ENCODE results near the gene TGIF2.

The TGIF2 gene

GRCh38 chr20:36573103-36573797, at the start of gene TGIF2:
Gene TGIF2 (plus strand): TSS chr20:36573597. CDS start chr20:36578775, 5,178 bp downstream.
- Histone ChIP-seq H3K4me3 (ENCODE audit: low read length) (peak within 1 kb of the TSS; percentile 87), H3F3A (ENCODE audit: control insufficient read depth, insufficient read depth) (peaks cover 16% of the 10 kb centered on the region), H3K27me3 (ENCODE audit: control insufficient read depth, low read length) (no peaks in the 10 kb centered on the region), H3K79me2 (ENCODE audit: control insufficient read depth, low read length) (peaks cover 54% of the 10 kb centered on the region), H3K4me2 (ENCODE audit: low read length) (peak within 1 kb of the TSS; percentile 100), H3K9me2 (replicated peaks; ENCODE audit: control insufficient read depth, low read length) (no peaks in the 10 kb centered on the region), H4K20me1 (ENCODE audit: control insufficient read depth, insufficient read depth, low read depth, low read length) (peaks cover 17% of the 10 kb centered on the region), H3K4me1 (ENCODE audit: control insufficient read depth, low read length) (peaks cover 27% of the 10 kb centered on the region), H3K9me3 (ENCODE audit: control insufficient read depth, insufficient read depth, low read length) (no peaks in the 10 kb centered on the region), H3K27ac (ENCODE audit: low read depth, low read length) (peak within 1 kb of the TSS; percentile 77), H3K36me3 (ENCODE audit: control insufficient read depth, low read length) (peaks cover 30% of the 10 kb centered on the region)
- TF ChIP-seq CTCF (IDR thresholded peaks at IDR 0.05; ENCODE audit: low read depth, low read length, poor library complexity, severe bottlenecking), result no peak
- no peak for TF ChIP-seq EZH2phosphoT487 (IDR thresholded peaks at IDR 0.05; ENCODE audit: borderline replicate concordance, low read length)

- no peak for TF ChIP-seq CTCF (IDR thresholded peaks at IDR 0.05; ENCODE audit: low read depth, low read length, poor library complexity, severe bottlenecking)
- no peak for TF ChIP-seq EZH2phosphoT487 (IDR thresholded peaks at IDR 0.05; ENCODE audit: borderline replicate concordance, low read length)
- H3K4me2 ChIP-seq (ENCODE audit: low read length), result no peak overlapping the region
- H3K27me3 ChIP-seq (ENCODE audit: control insufficient read depth, low read length), result no peaks in the 10 kb centered on the region
- H3K36me3 ChIP-seq (ENCODE audit: control insufficient read depth, low read length), result peaks cover 21% of the 10 kb centered on the region
- peaks cover 12% of the 10 kb centered on the region for H3K4me1 ChIP-seq (ENCODE audit: control insufficient read depth, low read length)
- no peak overlapping the region for H3K27ac ChIP-seq (ENCODE audit: low read depth, low read length)
- H4K20me1 ChIP-seq (ENCODE audit: control insufficient read depth, insufficient read depth, low read depth, low read length), result 0 out of 2 replicates have a peak, but pooled peaks cover 4% of the 10 kb centered on the region
- H3K79me2 ChIP-seq (ENCODE audit: control insufficient read depth, low read length), result no peaks in the 10 kb centered on the region
- no peaks in the 10 kb centered on the region for H3K9me2 ChIP-seq (replicated peaks; ENCODE audit: control insufficient read depth, low read length)
- no peaks in the 10 kb centered on the region for H3F3A ChIP-seq (ENCODE audit: control insufficient read depth, insufficient read depth)
- no peak overlapping the region for H3K4me3 ChIP-seq (ENCODE audit: low read length)
- H3K9me3 ChIP-seq (ENCODE audit: control insufficient read depth, insufficient read depth, low read length), result no peaks in the 10 kb centered on the region
These were observed 47.6 kb upstream of the TGIF2 start for GRCh38 chr20:36525620-36526365.

- Histone ChIP-seq H3K36me3 (ENCODE audit: control insufficient read depth, low read length) (peaks cover 21% of the 10 kb centered on the region), H3K4me2 (ENCODE audit: low read length) (no peak overlapping the region), H3K9me2 (replicated peaks; ENCODE audit: control insufficient read depth, low read length) (no peaks in the 10 kb centered on the region), H3K27me3 (ENCODE audit: control insufficient read depth, low read length) (no peaks in the 10 kb centered on the region), H3K79me2 (ENCODE audit: control insufficient read depth, low read length) (no peaks in the 10 kb centered on the region), H3K27ac (ENCODE audit: low read depth, low read length) (no peak overlapping the region), H3K4me3 (ENCODE audit: low read length) (no peak overlapping the region), H3F3A (ENCODE audit: control insufficient read depth, insufficient read depth) (no peaks in the 10 kb centered on the region), H3K9me3 (ENCODE audit: control insufficient read depth, insufficient read depth, low read length) (no peaks in the 10 kb centered on the region), H3K4me1 (ENCODE audit: control insufficient read depth, low read length) (peaks cover 12% of the 10 kb centered on the region), H4K20me1 (ENCODE audit: control insufficient read depth, insufficient read depth, low read depth, low read length) (0 out of 2 replicates have a peak, but pooled peaks cover 4% of the 10 kb centered on the region)
- TF ChIP-seq EZH2phosphoT487 (IDR thresholded peaks at IDR 0.05; ENCODE audit: borderline replicate concordance, low read length) (no peak), CTCF (IDR thresholded peaks at IDR 0.05; ENCODE audit: low read depth, low read length, poor library complexity, severe bottlenecking) (no peak)
These were observed 46.8 kb upstream of the TGIF2 start for GRCh38 chr20:36526521-36527011.
